ENCODE results near the gene CNTFR.

CNTFR gene

GRCh38 chr9:34610434-34611206 is 21.1 kb upstream of the CNTFR start:
- H3K4me3 ChIP-seq (ENCODE audit: low read depth, low read length), result peak overlapping the region; percentile 89

GRCh38 chr9:34607331-34607730 is 17.8 kb upstream of the CNTFR start:
- TF ChIP-seq CTCF (IDR thresholded peaks at IDR 0.05; ENCODE audit: borderline replicate concordance, insufficient read depth, low read depth, low read length), result no peak
- H3K4me3 ChIP-seq (ENCODE audit: low read depth, low read length), result no peak overlapping the region

More at GRCh38 chr9:34610434-34611206, 21.1 kb upstream of the CNTFR start:
- TF ChIP-seq CTCF (IDR thresholded peaks at IDR 0.05; ENCODE audit: borderline replicate concordance, insufficient read depth, low read depth, low read length), result no peak

DNA sequence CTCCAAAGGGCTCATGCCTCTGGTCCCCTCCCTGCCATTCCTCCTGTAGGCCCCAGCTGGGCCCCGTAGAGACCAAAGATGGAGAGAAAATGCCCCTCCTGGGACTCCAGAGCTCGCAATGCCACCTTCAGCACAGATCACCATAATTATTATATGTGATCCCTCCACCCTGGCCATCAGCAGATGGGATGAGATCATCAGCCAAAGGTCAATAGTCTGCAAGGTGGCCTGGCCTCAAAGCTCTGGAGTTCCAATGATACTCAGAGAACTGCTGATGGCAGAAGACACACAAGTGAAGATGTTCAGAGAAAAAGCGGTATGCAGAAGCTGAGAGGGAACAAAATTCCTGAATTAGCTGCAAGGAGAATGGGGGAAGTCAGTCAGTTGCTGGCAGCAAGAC is 17.4 kb upstream of the CNTFR start:
- H3K4me3 ChIP-seq (ENCODE audit: low read depth, low read length), result no peak overlapping the region
- no peak for TF ChIP-seq CTCF (IDR thresholded peaks at IDR 0.05; ENCODE audit: borderline replicate concordance, insufficient read depth, low read depth, low read length)

- H3K4me3 ChIP-seq (ENCODE audit: low read depth, low read length), result no peak overlapping the region
- no peak for TF ChIP-seq CTCF (IDR thresholded peaks at IDR 0.05; ENCODE audit: borderline replicate concordance, insufficient read depth, low read depth, low read length)
Measured at GRCh38 chr9:34606190-34606589, 16.7 kb upstream of the CNTFR start.

GRCh38 chr9:34603610-34604231 is 14.2 kb upstream of the CNTFR start:
- peak; percentile 84 for TF ChIP-seq CTCF (IDR thresholded peaks at IDR 0.05; ENCODE audit: borderline replicate concordance, insufficient read depth, low read depth, low read length)
- H3K4me3 ChIP-seq (ENCODE audit: low read depth, low read length), result no peak overlapping the region

- no peak overlapping the region for H3K4me3 ChIP-seq (ENCODE audit: low read depth, low read length)
- no peak for TF ChIP-seq CTCF (IDR thresholded peaks at IDR 0.05; ENCODE audit: borderline replicate concordance, insufficient read depth, low read depth, low read length)
Measured at GRCh38 chr9:34601937-34602573, 12.5 kb upstream of the CNTFR start.
